Transverse colon (tissue), 1 donor: ENCODE results near the gene C1QTNF9.

ENCODE experiments used
- EP300 ChIP-seq: sonication (generic); formaldehyde crosslinking; IDR thresholded peaks from one replicate; pipeline ENCODE4 v1.6.1; 2017; ENCODE audit warnings: antibody characterized with exemption, low read depth
- POLR2A ChIP-seq: fragments of 450-650 bp; IDR thresholded peaks from one replicate; pipeline ENCODE4 v1.6.1; 2016; ENCODE audit warnings: antibody characterized with exemption, mild to moderate bottlenecking, moderate library complexity

- TF ChIP-seq POLR2A = no peak
- no peak for TF ChIP-seq EP300
Observed at GRCh38 chr13:24355103-24355502, 45.7 kb downstream of the C1QTNF9 start.
